ENCODE results near the gene SLC40A1.

DNA sequence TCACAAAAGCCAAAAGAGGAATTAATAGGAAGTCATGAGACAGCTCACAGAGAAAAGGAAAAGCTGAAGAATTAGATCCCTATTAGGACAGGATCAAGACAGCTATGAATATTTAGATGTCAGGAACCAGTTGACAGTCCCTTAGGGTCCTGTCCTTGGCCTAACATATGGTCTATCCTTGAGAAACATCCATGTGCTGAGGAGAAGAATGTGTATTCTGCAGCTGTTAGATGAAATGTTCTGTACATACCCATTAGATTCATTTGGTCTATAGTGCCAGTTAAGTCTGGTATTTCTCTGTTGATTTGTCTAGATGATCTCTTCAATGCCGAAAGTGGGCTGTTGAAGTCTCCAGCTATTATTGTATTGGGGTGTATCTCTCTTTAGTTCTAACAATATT is 37.6 kb upstream of the SLC40A1 start:
- TF ChIP-seq POLR2AphosphoS5 (IDR thresholded peaks at IDR 0.05) (no peak), RAD21 (conservative IDR thresholded peaks at IDR 0.05) (no peak), EZH2 (IDR thresholded peaks at IDR 0.05; ENCODE audit: borderline replicate concordance, insufficient read depth, low read length, poor library complexity, severe bottlenecking) (no peak), EP300 (conservative IDR thresholded peaks at IDR 0.05; ENCODE audit: poor library complexity, severe bottlenecking) (no peak), MXI1 (conservative IDR thresholded peaks at IDR 0.05; ENCODE audit: poor library complexity, severe bottlenecking) (no peak), TAF1 (IDR thresholded peaks at IDR 0.05; ENCODE audit: low read depth) (no peak)
- TF ChIP-seq, protein P1, sequence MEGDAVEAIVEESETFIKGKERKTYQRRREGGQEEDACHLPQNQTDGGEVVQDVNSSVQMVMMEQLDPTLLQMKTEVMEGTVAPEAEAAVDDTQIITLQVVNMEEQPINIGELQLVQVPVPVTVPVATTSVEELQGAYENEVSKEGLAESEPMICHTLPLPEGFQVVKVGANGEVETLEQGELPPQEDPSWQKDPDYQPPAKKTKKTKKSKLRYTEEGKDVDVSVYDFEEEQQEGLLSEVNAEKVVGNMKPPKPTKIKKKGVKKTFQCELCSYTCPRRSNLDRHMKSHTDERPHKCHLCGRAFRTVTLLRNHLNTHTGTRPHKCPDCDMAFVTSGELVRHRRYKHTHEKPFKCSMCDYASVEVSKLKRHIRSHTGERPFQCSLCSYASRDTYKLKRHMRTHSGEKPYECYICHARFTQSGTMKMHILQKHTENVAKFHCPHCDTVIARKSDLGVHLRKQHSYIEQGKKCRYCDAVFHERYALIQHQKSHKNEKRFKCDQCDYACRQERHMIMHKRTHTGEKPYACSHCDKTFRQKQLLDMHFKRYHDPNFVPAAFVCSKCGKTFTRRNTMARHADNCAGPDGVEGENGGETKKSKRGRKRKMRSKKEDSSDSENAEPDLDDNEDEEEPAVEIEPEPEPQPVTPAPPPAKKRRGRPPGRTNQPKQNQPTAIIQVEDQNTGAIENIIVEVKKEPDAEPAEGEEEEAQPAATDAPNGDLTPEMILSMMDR (IDR thresholded peaks at IDR 0.05; ENCODE audit: poor library complexity, severe bottlenecking) = no peak

All from neural cell (in vitro differentiated cells).